ENCODE measurements around the gene INPP5E.

GRCh38 chr9:136387217-136387616 is 52.4 kb downstream of the INPP5E start:
- TF ChIP-seq POLR2A (IDR thresholded peaks at IDR 0.05; ENCODE audit: low read length): no peak
- TF ChIP-seq GATA1 (IDR thresholded peaks at IDR 0.05; ENCODE audit: low read depth, low read length): no peak

All from erythroblast (primary cell).